Naive B cell (primary cell): ENCODE results near the gene KRTAP10-12. TPM values are rescaled to one million over a fixed set of nuclear protein-coding genes. Genes with fewer than 3 reads are reported as not detected.

Experiments
- ATAC-seq, 2 donors: fragments of 150-1000 bp; cut with Tn5 transposase; 2 replicates each; pipeline ENCODE4 v1.10.0; 2021; ENCODE audit warnings: low read depth in 2 of 2, mild to moderate bottlenecking in 2 of 2, moderate library complexity in 2 of 2
- DNase-seq: peaks from one replicate; pipeline ENCODE4 v3.0.0; 2022
- H3K27ac Mint-ChIP-seq, 6 donors: one replicate each; pipeline ENCODE4 v1.8.0; 2020 to 2022; ENCODE audit warnings: mild to moderate bottlenecking in 6 of 6, mixed read lengths in 6 of 6, moderate library complexity in 5 of 6, inconsistent platforms in 2 of 6
- H3K27me3 Mint-ChIP-seq, 3 donors: one replicate each; pipeline ENCODE4 v1.8.0; 2021 to 2022; ENCODE audit warnings: mixed read lengths in 3 of 3, mild to moderate bottlenecking in 1 of 3
- H3K36me3 Mint-ChIP-seq, 2 donors: one replicate each; pipeline ENCODE4 v1.8.0; 2020 to 2022; ENCODE audit warnings: mixed read lengths in 2 of 2, inconsistent platforms in 1 of 2, mild to moderate bottlenecking in 1 of 2
- H3K4me1 Mint-ChIP-seq, 3 donors: one replicate each; pipeline ENCODE4 v1.8.0; 2020 to 2022; ENCODE audit warnings: mixed read lengths in 3 of 3, inconsistent platforms in 1 of 3, mild to moderate bottlenecking in 1 of 3, moderate library complexity in 1 of 3
- H3K4me3 Mint-ChIP-seq, 8 donors: one replicate each; pipeline ENCODE4 v1.8.0; 2020 to 2022; ENCODE audit warnings: mild to moderate bottlenecking in 8 of 8, mixed read lengths in 8 of 8, moderate library complexity in 8 of 8, inconsistent platforms in 2 of 8
- H3K9me3 Mint-ChIP-seq, 7 donors: one replicate each; pipeline ENCODE4 v1.8.0; 2020 to 2022; ENCODE audit warnings: mixed read lengths in 7 of 7, mild to moderate bottlenecking in 5 of 7, inconsistent platforms in 2 of 7, moderate library complexity in 1 of 7
- polyA plus RNA-seq, 6 donors: library from polyadenylated mRNA; unstranded; fragments of 300-500 nt; fragmentation: Illumina TruSeq; gene quantifications; one replicate each; pipeline ENCODE4 v1.2.3, GENCODE V29; 2021; ENCODE audit warnings: low read depth in 6 of 6

The KRTAP10-12 gene
- polyA plus RNA-seq, 6 donors from 2014 or later, result not detected

- Mint-ChIP-seq H3K27me3 (peaks cover 12 to 46% (median 33%) of the 10 kb centered on the region in 3 donors), H3K36me3 (peaks cover 4 to 44% of the 10 kb centered on the region in 2 donors), H3K9me3 (peaks cover 15 to 66% (median 46%) of the 10 kb centered on the region in 7 donors), H3K4me1 (no peaks in the 10 kb centered on the region), H3K4me3 (peak overlapping the region in 1 of 8 donors; percentile 27), H3K27ac (peak overlapping the region in 1 of 6 donors; percentile 30)
- ATAC-seq (no peak), DNase-seq (no peak)
Measured at GRCh38 chr21:44737706-44738354, 40.9 kb downstream of the KRTAP10-12 start.

- Mint-ChIP-seq H3K4me3 (no peak overlapping the region), H3K27me3 (peaks cover 8 to 40% (median 33%) of the 10 kb centered on the region in 3 donors), H3K27ac (no peak overlapping the region), H3K36me3 (peaks cover 4 to 44% of the 10 kb centered on the region in 2 donors), H3K4me1 (no peaks in the 10 kb centered on the region), H3K9me3 (peaks cover 15 to 66% (median 49%) of the 10 kb centered on the region in 7 donors)
- DNase-seq, result no peak
- ATAC-seq, result no peak
Measured at GRCh38 chr21:44738621-44739020, 41.6 kb downstream of the KRTAP10-12 start.

DNA sequence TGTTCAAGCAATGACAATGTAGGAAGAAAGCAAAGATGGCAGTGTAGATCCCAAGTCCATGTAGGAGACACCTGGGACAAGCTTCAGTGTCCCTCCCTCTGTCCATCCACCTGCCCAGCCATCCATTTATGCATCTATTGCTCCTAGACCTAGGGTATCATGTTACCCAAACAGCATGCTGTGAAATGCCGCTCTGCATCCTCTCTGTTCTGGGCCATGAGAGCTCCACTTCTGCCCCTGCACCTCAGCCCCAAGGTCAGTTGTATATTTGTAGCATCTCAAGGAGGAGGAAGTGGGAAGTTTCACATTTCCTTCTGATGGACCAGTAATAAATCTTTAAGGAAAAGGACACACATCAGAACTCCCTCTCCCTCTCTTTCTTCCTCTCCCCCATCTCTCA is 42.3 kb downstream of the KRTAP10-12 start:
- Mint-ChIP-seq H3K27ac (no peak overlapping the region), H3K36me3 (peaks cover 4 to 44% of the 10 kb centered on the region in 2 donors), H3K4me1 (no peaks in the 10 kb centered on the region), H3K9me3 (peaks cover 15 to 70% (median 47%) of the 10 kb centered on the region in 7 donors), H3K27me3 (peaks cover 8 to 39% (median 33%) of the 10 kb centered on the region in 3 donors), H3K4me3 (no peak overlapping the region)
- ATAC-seq (no peak), DNase-seq (no peak)

DNA sequence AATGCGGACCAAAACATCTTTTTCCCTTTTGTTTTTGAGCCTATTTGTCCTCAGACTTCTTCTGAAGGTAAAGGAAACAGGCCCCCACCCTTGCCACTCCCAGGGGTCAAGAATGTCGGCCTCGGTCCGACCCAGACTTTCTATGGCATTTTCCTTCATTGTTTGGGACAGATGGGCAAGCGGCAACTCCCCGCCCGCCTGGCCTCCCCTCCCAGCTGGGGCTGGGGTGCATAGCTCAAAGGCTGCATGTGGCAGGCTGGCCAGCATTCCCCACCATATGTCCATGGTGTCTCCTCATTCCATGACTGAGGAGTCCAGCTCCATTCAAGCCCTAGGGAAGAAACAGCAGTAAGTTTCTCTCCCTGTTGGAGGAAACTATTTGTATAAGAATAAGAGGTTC is 43.8 kb downstream of the KRTAP10-12 start:
- H3K27ac Mint-ChIP-seq, result no peak overlapping the region
- DNase-seq, result no peak
- H3K27me3 Mint-ChIP-seq, result peaks cover 11 to 37% (median 33%) of the 10 kb centered on the region in 3 donors
- H3K4me1 Mint-ChIP-seq, result no peaks in the 10 kb centered on the region
- H3K4me3 Mint-ChIP-seq, result no peak overlapping the region
- peaks cover 15 to 66% (median 40%) of the 10 kb centered on the region in 7 donors for H3K9me3 Mint-ChIP-seq
- H3K36me3 Mint-ChIP-seq, result peaks cover 4 to 44% of the 10 kb centered on the region in 2 donors
- ATAC-seq, result no peak

DNA sequence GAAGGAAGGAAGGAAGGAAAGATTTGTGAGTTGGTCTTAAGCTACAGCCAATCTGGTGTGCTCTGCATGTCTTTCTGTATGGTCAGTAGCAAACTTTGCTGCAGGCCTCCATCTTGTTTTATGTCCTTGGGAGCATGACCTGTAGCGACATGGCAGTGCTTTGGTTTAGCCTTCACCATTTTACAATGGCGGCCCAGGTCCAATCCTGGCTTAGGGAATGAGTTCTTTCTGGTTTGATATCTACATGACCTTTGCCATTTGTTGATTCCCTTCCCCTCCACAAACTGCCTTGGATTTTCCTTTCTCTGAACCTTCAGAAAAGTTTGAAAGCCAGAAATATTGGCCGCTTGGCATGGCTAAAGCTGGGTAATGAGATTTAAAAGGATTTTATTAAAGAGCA is 44.9 kb downstream of the KRTAP10-12 start:
- H3K36me3 Mint-ChIP-seq, result peaks cover 4 to 37% of the 10 kb centered on the region in 2 donors
- H3K4me1 Mint-ChIP-seq, result no peaks in the 10 kb centered on the region
- ATAC-seq (no peak), DNase-seq (no peak)
- H3K27me3 Mint-ChIP-seq, result peaks cover 11 to 33% (median 30%) of the 10 kb centered on the region in 3 donors
- no peak overlapping the region for H3K27ac Mint-ChIP-seq
- peaks cover 15 to 57% (median 35%) of the 10 kb centered on the region in 7 donors for H3K9me3 Mint-ChIP-seq
- no peak overlapping the region for H3K4me3 Mint-ChIP-seq

- ATAC-seq, result no peak
- peaks cover 4 to 30% of the 10 kb centered on the region in 2 donors for H3K36me3 Mint-ChIP-seq
- H3K27me3 Mint-ChIP-seq, result peaks cover 15 to 32% (median 25%) of the 10 kb centered on the region in 3 donors
- peak overlapping the region in 1 of 6 donors; percentile 11 for H3K27ac Mint-ChIP-seq
- H3K9me3 Mint-ChIP-seq, result peaks cover 10 to 51% (median 30%) of the 10 kb centered on the region in 7 donors
- DNase-seq, result no peak
- no peaks in the 10 kb centered on the region for H3K4me1 Mint-ChIP-seq
- H3K4me3 Mint-ChIP-seq, result no peak overlapping the region
Measured at GRCh38 chr21:44742418-44743153, 45.6 kb downstream of the KRTAP10-12 start.

Other genes with a start within 250 kb of the KRTAP10-12 start
- gene LRRC3, start 241.7 kb upstream of the KRTAP10-12 start, polyA plus RNA-seq, result 1 to 10 TPM in 1 of 6 donors, under 1 TPM in 5; 0.12 to 2.0 (median 0.64) TPM
- not detected for gene KRTAP10-1, start 157.0 kb upstream of the KRTAP10-12 start, polyA plus RNA-seq
- gene KRTAP10-2, start 145.7 kb upstream of the KRTAP10-12 start, polyA plus RNA-seq, result not detected
- gene KRTAP10-3, start 138.4 kb upstream of the KRTAP10-12 start, polyA plus RNA-seq, result not detected
- not detected for gene KRTAP10-4, start 123.4 kb upstream of the KRTAP10-12 start, polyA plus RNA-seq
- not detected for gene KRTAP10-5, start 116.6 kb upstream of the KRTAP10-12 start, polyA plus RNA-seq
- not detected for gene KRTAP10-6, start 104.7 kb upstream of the KRTAP10-12 start, polyA plus RNA-seq
- not detected for gene KRTAP10-7, start 96.6 kb upstream of the KRTAP10-12 start, polyA plus RNA-seq
- not detected for gene KRTAP10-8, start 85.1 kb upstream of the KRTAP10-12 start, polyA plus RNA-seq
- not detected for gene KRTAP10-9, start 70.1 kb upstream of the KRTAP10-12 start, polyA plus RNA-seq
- gene KRTAP10-10, start 59.8 kb upstream of the KRTAP10-12 start, polyA plus RNA-seq, result not detected
- gene KRTAP10-11, start 50.8 kb upstream of the KRTAP10-12 start, polyA plus RNA-seq, result not detected
- not detected for gene KRTAP12-4, start 42.5 kb upstream of the KRTAP10-12 start, polyA plus RNA-seq
- gene KRTAP12-3, start 39.2 kb upstream of the KRTAP10-12 start, polyA plus RNA-seq, result not detected
- not detected for gene KRTAP12-2, start 30.2 kb upstream of the KRTAP10-12 start, polyA plus RNA-seq
- not detected for gene KRTAP12-1, start 15.0 kb upstream of the KRTAP10-12 start, polyA plus RNA-seq
- gene TSPEAR, start 14.4 kb downstream of the KRTAP10-12 start, polyA plus RNA-seq, result not detected
- gene UBE2G2, start 104.6 kb downstream of the KRTAP10-12 start, polyA plus RNA-seq, result 10 to 100 TPM; 53.8 to 72.5 (median 59.5) TPM
- gene SUMO3, start 120.9 kb downstream of the KRTAP10-12 start, polyA plus RNA-seq, result 100 to 1,000 TPM in 1 of 6 donors, 10 to 100 TPM in 5; 71.2 to 100 (median 79.5) TPM
- gene PTTG1IP, start 176.5 kb downstream of the KRTAP10-12 start, polyA plus RNA-seq, result 10 to 100 TPM; 28.1 to 43.5 (median 36.1) TPM
- gene ITGB2, start 223.7 kb downstream of the KRTAP10-12 start, polyA plus RNA-seq, result 100 to 1,000 TPM; 220 to 346 (median 303) TPM
- gene SLX9, start 242.9 kb downstream of the KRTAP10-12 start, polyA plus RNA-seq, result 10 to 100 TPM in 5 of 6 donors, 1 to 10 TPM in 1; 7.8 to 14.2 (median 12.3) TPM